Kidney (tissue), 14 donors: ENCODE results near the gene FAM110A. TPM values are rescaled to one million over a fixed set of nuclear protein-coding genes. Genes with fewer than 3 reads are reported as not detected.
"Not testable (repeated sequence)": the region's sequence is repeated elsewhere in the genome, so short reads cannot be mapped to it uniquely, and the experiment has no call there.

Experiments
- DNase-seq, 5 donors: peaks; one replicate each; pipeline ENCODE4 v3.0.0-alpha.2; 2013 to 2020
- FAIRE-seq: peaks from 2 replicates; lab custom pipeline; 2012; peaks lifted over from hg19 to GRCh38; lab: Jason Lieb, UNC
- H3K27ac ChIP-seq, 2 donors: one replicate each; pipeline ENCODE4 v1.7.0; 2013; ENCODE audit warnings: low read depth in 2 of 2, low read length in 2 of 2, inconsistent platforms in 1 of 2
- H3K27me3 ChIP-seq: one replicate; pipeline ENCODE4 v1.7.1; 2013; ENCODE audit warnings: low read length, inconsistent platforms; ENCODE audit not compliant: control insufficient read depth, insufficient read depth
- H3K36me3 ChIP-seq, 3 donors: one replicate each; pipeline versions ENCODE4 v1.7.0 to v1.7.1; 2013; ENCODE audit warnings: low read length in 3 of 3, control low read depth in 1 of 3, inconsistent platforms in 1 of 3; ENCODE audit not compliant: insufficient read depth in 3 of 3, control insufficient read depth in 2 of 3
- H3K4me1 ChIP-seq, 3 donors: one replicate each; pipeline versions ENCODE4 v1.7.0 to v1.7.1; 2013; ENCODE audit warnings: low read length in 3 of 3, inconsistent platforms in 1 of 3, low read depth in 1 of 3; ENCODE audit not compliant: control insufficient read depth in 2 of 3, insufficient read depth in 2 of 3
- H3K4me3 ChIP-seq, 3 donors: one replicate each; pipeline versions ENCODE4 v1.7.0 to v1.8.1; 2013; ENCODE audit warnings: low read length in 3 of 3, control low read depth in 1 of 3, inconsistent platforms in 1 of 3
- H3K9ac ChIP-seq, 3 donors: one replicate each; pipeline versions ENCODE4 v1.7.0 to v1.7.1; 2013; ENCODE audit warnings: low read length in 3 of 3, control low read depth in 1 of 3, inconsistent platforms in 1 of 3
- H3K9me3 ChIP-seq, 3 donors: one replicate each; pipeline versions ENCODE4 v1.7.0 to v1.7.1; 2013; ENCODE audit warnings: low read length in 3 of 3, control low read depth in 1 of 3, inconsistent platforms in 1 of 3; ENCODE audit not compliant: control insufficient read depth in 2 of 3, insufficient read depth in 1 of 3
- intact Hi-C: fragments of 100-400 bp; cut with DNase I; formaldehyde crosslinking; loops from one replicate; pipeline ENCODE4 v1.11.1; 2022
- polyA plus RNA-seq: library from polyadenylated mRNA; stranded (reverse); fragments of 350-450 nt; fragmentation: Illumina TruSeq; extraction: RNeasy Lipid Tissue Mini Kit (QIAGEN cat#74804); gene quantifications from one replicate; pipeline ENCODE4 v1.2.3, GENCODE V29; 2014; ENCODE audit warnings: low read depth, low replicate concordance; ENCODE audit not compliant: insufficient read depth
- total RNA-seq: library from RNA; stranded (reverse); fragmentation: NEBNext Ultra II Directional; extraction: Animal tissue kit (Norgen Biotek cat#: 25700); gene quantifications from one replicate; pipeline ENCODE4 v1.2.1, GENCODE V29; 2021
- TF ChIP-seq, protein P1 (sequence below): IDR thresholded peaks from 3 replicates; pipeline ENCODE4 v1.5.1; 2012; ENCODE audit warnings: mild to moderate bottlenecking, moderate library complexity, borderline replicate concordance; ENCODE audit not compliant: insufficient read depth; ENCODE audit errors: extremely low read depth
- donor health status: control.
- donor health status: control.
- donor health status: control.
- donor health status: control.
- donor health status: control.
- donor health status: DM: yes; HTN: yes; CAD: no.
- donor health status: Normal renal cell carcinoma (clear cell type).

Gene FAM110A
- total and polyA plus RNA-seq, 2 donors from 2014 or later: 10.2 to 12.6 TPM

GRCh38 chr20:891058-891705 lies 57.7 kb downstream of the FAM110A start:
- FAIRE-seq (no peak), DNase-seq (peak in 2 of 5 donors; percentile 2 to 84)
- Histone ChIP-seq H3K27ac (no peak overlapping the region), H3K4me3 (no peak overlapping the region), H3K9me3 (no peaks in the 10 kb centered on the region), H3K9ac (no peak overlapping the region), H3K27me3 (no peaks in the 10 kb centered on the region), H3K36me3 (no peaks in the 10 kb centered on the region), H3K4me1 (no peaks in the 10 kb centered on the region)
- TF ChIP-seq, protein P1, sequence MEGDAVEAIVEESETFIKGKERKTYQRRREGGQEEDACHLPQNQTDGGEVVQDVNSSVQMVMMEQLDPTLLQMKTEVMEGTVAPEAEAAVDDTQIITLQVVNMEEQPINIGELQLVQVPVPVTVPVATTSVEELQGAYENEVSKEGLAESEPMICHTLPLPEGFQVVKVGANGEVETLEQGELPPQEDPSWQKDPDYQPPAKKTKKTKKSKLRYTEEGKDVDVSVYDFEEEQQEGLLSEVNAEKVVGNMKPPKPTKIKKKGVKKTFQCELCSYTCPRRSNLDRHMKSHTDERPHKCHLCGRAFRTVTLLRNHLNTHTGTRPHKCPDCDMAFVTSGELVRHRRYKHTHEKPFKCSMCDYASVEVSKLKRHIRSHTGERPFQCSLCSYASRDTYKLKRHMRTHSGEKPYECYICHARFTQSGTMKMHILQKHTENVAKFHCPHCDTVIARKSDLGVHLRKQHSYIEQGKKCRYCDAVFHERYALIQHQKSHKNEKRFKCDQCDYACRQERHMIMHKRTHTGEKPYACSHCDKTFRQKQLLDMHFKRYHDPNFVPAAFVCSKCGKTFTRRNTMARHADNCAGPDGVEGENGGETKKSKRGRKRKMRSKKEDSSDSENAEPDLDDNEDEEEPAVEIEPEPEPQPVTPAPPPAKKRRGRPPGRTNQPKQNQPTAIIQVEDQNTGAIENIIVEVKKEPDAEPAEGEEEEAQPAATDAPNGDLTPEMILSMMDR: no peak
- intact Hi-C loops: no loop called here

- no peak overlapping the region for H3K27ac ChIP-seq
- H3K4me1 ChIP-seq: no peaks in the 10 kb centered on the region
- no peaks in the 10 kb centered on the region for H3K9me3 ChIP-seq
- H3K36me3 ChIP-seq: no peaks in the 10 kb centered on the region
- intact Hi-C loops: no loop called here
- no peak overlapping the region for H3K4me3 ChIP-seq
- no peak overlapping the region for H3K9ac ChIP-seq
- no peak for FAIRE-seq
- H3K27me3 ChIP-seq: no peaks in the 10 kb centered on the region
- DNase-seq: peak in 4 of 5 donors; percentile 67 to 86 (median 82)
- TF ChIP-seq, protein P1: no peak
These were observed 58.2 kb downstream of the FAM110A start for GRCh38 chr20:891706-892080.

GRCh38 chr20:892371-892770 lies 58.9 kb downstream of the FAM110A start:
- H3K27me3 ChIP-seq, H3K4me3 ChIP-seq, H3K9me3 ChIP-seq, intact Hi-C loops, FAIRE-seq, H3K36me3 ChIP-seq, H3K27ac ChIP-seq, DNase-seq, H3K9ac ChIP-seq, H3K4me1 ChIP-seq: not testable (repeated sequence)

Other genes starting within 250 kb of the FAM110A start
- gene TCF15, start 223.4 kb upstream of the FAM110A start, total RNA-seq: 0.63 TPM
- gene TCF15, start 223.4 kb upstream of the FAM110A start, polyA plus RNA-seq: 1.6 TPM
- gene SRXN1, start 180.5 kb upstream of the FAM110A start, total RNA-seq: 17.4 TPM
- gene SRXN1, start 180.5 kb upstream of the FAM110A start, polyA plus RNA-seq: 51.1 TPM
- gene SCRT2, start 157.9 kb upstream of the FAM110A start, total RNA-seq: not detected
- not detected for gene SCRT2, start 157.9 kb upstream of the FAM110A start, polyA plus RNA-seq
- gene SLC52A3, start 65.2 kb upstream of the FAM110A start, total RNA-seq: 10.9 TPM
- 11.4 TPM for gene SLC52A3, start 65.2 kb upstream of the FAM110A start, polyA plus RNA-seq
- 0.57 TPM for gene ANGPT4, start 82.6 kb downstream of the FAM110A start, total RNA-seq
- 0.24 TPM for gene ANGPT4, start 82.6 kb downstream of the FAM110A start, polyA plus RNA-seq
- gene RSPO4, start 168.6 kb downstream of the FAM110A start, total RNA-seq: 0.13 TPM
- 0.45 TPM for gene RSPO4, start 168.6 kb downstream of the FAM110A start, polyA plus RNA-seq